Transverse colon (tissue), 4 donors: Measurements from ENCODE around the gene GPR150. TPM values are rescaled to one million over a fixed set of nuclear protein-coding genes. Genes with fewer than 3 reads are reported as not detected.
"Not testable (repeated sequence)": the region's sequence is repeated elsewhere in the genome, so short reads cannot be mapped to it uniquely, and the experiment has no call there.

Experiments
- DNase-seq: peaks from one replicate; pipeline ENCODE4 v3.0.0-alpha.2; 2019
- H3K27ac ChIP-seq, 4 donors: fragments of 200-600 bp; sonication (generic); 2 replicates each; pipeline ENCODE4 v1.5.1; 2016 to 2018; ENCODE audit warnings: inconsistent platforms in 4 of 4
- H3K27me3 ChIP-seq: fragments of 200-600 bp; sonication (generic); 2 replicates; pipeline ENCODE4 v1.5.1; 2017; ENCODE audit warnings: inconsistent platforms
- H3K36me3 ChIP-seq, 4 donors: fragments of 200-600 bp; sonication (generic); 2 replicates each; pipeline ENCODE4 v1.5.1; 2017 to 2019; ENCODE audit warnings: inconsistent platforms in 4 of 4
- H3K4me1 ChIP-seq, 4 donors: fragments of 200-600 bp; sonication (generic); 2 replicates each; pipeline ENCODE4 v1.5.1; 2017 to 2020; ENCODE audit warnings: inconsistent platforms in 4 of 4
- H3K4me3 ChIP-seq, 4 donors: fragments of 200-600 bp; sonication (generic); 1 replicate in 1 of 4; 2 replicates in 3 of 4; pipeline versions ENCODE4 v1.5.1 to v1.6.1; 2017 to 2019; ENCODE audit warnings: inconsistent platforms in 4 of 4
- H3K9me3 ChIP-seq, 2 donors: fragments of 200-600 bp; sonication (generic); 2 replicates each; pipeline ENCODE4 v1.5.1; 2017 to 2019; ENCODE audit warnings: inconsistent platforms in 2 of 2
- CTCF ChIP-seq, 5 experiments: fragments of 200-600 bp in 3 of 5; fragments of 450-650 bp in 2 of 5; sonication (generic) in 3 of 5; IDR thresholded peaks; 1 replicate in 2 of 5; 2 replicates in 3 of 5; pipeline ENCODE4 v1.5.1; 2016 to 2017; ENCODE audit warnings: antibody characterized with exemption in 5 of 5, inconsistent platforms in 3 of 5, mild to moderate bottlenecking in 2 of 5, moderate library complexity in 1 of 5
- EP300 ChIP-seq: sonication (generic); formaldehyde crosslinking; IDR thresholded peaks from one replicate; pipeline ENCODE4 v1.6.1; 2017; ENCODE audit warnings: antibody characterized with exemption, low read depth
- POLR2A ChIP-seq: fragments of 450-650 bp; IDR thresholded peaks from one replicate; pipeline ENCODE4 v1.6.1; 2016; ENCODE audit warnings: antibody characterized with exemption, mild to moderate bottlenecking, moderate library complexity
- POLR2AphosphoS5 ChIP-seq, 3 donors: sonication (generic); formaldehyde crosslinking; IDR thresholded peaks; one replicate each; pipeline ENCODE4 v1.6.1; 2016; ENCODE audit warnings: antibody characterized with exemption in 3 of 3
- WGBS, 2 donors: methylation state at CpG; one replicate each; pipeline ENCODE4 v1.1.5; 2018; ENCODE audit warnings: low coverage in 1 of 2; 5-methylcytosine and 5-hydroxymethylcytosine counted together
- in situ Hi-C, 4 donors: fragments of 200-750 bp; cut with MboI; loops; one replicate each; pipeline versions ENCODE4 v1.15.0 to v1.15.1; 2017; ENCODE audit warnings: low sequenced_read_pairs in 3 of 4, low pct_ligation_motif_present in 1 of 4, low pct_unique_long_range_greater_than_20kb in 1 of 4
- intact Hi-C: fragments of 100-400 bp; cut with DNase I; formaldehyde crosslinking; loops from one replicate; pipeline ENCODE4 v1.15.1; 2023; ENCODE audit warnings: low total_unique reads
- total RNA-seq, 4 donors: library from RNA; depleted of rRNA; stranded (reverse); fragments of >200 nt; gene quantifications; one replicate each; pipeline ENCODE4 v1.1.0, GENCODE V29; 2016

GPR150 gene
- total RNA-seq, 4 donors from 2014 or later: 0.41 to 0.60 TPM; not detected in 2

DNA sequence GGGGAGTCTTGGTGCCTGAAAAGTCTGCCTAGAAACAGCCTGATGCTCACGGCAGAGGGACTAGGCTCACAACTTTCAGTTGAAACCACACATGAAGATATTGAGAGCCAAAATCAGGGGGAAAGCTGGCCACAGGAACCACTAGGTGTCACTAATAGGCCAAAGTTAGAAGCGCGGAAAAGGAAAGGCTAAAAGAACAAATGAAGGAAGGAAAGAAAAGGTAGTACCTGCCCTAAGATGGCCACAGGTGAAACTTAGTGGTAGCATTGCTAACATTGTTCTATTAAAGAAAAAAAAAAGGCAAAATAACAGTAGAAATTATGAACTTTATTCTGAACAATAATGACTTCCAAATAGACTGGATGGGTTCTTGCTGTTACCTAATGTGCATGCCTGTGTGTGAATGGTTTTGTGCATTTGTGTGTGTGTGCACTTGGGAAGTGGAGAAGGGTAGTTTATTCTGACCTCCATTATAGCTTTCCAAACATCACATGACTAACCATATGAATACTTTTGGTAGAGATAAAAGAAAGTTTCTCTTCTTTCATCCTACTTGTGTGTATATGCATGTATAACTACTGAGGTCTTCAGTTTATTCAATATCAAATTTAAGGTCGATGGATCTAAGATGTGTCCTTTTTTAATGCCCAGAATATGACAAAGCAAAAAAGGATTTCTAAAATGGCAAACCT lies 24.6 kb downstream of the GPR150 start:
- intact Hi-C loops: loop anchor here (10.0 kb wide), 1 partner anchor 200 kb away; no protein-coding TSS in a partner anchor
- 15 to 20% methylated on average over 3 to 4 of the region's 4 CpGs for WGBS, 2 donors
- H3K4me1 ChIP-seq: peaks cover 10 to 27% (median 16%) of the 10 kb centered on the region in 4 donors
- H3K4me3 ChIP-seq: no peak overlapping the region
- peak overlapping the region; percentile 96 to 98 (median 97) for H3K27ac ChIP-seq
- in situ Hi-C loops: loop anchor here in 1 of 4 donors (25.0 kb wide), 1 partner anchor 693 kb away; no protein-coding TSS in a partner anchor
- no peaks in the 10 kb centered on the region for H3K36me3 ChIP-seq
- H3K27me3 ChIP-seq: no peaks in the 10 kb centered on the region
- H3K9me3 ChIP-seq: no peaks in the 10 kb centered on the region
- TF ChIP-seq POLR2AphosphoS5 (IDR thresholded peaks at IDR 0.05) (peak in 1 of 3 donors; percentile 5), CTCF (IDR thresholded peaks at IDR 0.05) (peak; percentile 67 to 75 (median 70)), EP300 (no peak), POLR2A (no peak)
- peak; percentile 63 for DNase-seq

GRCh38 chr5:95646226-95646568 lies 26.3 kb downstream of the GPR150 start:
- Histone ChIP-seq H3K4me1 (peaks cover 10 to 27% (median 16%) of the 10 kb centered on the region in 4 donors), H3K27ac (peak overlapping the region; percentile 96 to 98 (median 97)), H3K4me3 (peak overlapping the region in 1 of 4 donors; percentile 63)
- H3K27me3 ChIP-seq, H3K9me3 ChIP-seq, H3K36me3 ChIP-seq, DNase-seq: not testable (repeated sequence)
- in situ Hi-C loops: loop anchor here in 1 of 4 donors (25.0 kb wide), 1 partner anchor 691 kb away; no protein-coding TSS in a partner anchor
- WGBS, 2 donors: 69% methylated on average over 17 of the region's 17 CpGs; no CpG with 5 or more reads in 1 of the 2 donors
- intact Hi-C loops: loop anchor here (10.0 kb wide), 1 partner anchor 199 kb away; no protein-coding TSS in a partner anchor

DNA sequence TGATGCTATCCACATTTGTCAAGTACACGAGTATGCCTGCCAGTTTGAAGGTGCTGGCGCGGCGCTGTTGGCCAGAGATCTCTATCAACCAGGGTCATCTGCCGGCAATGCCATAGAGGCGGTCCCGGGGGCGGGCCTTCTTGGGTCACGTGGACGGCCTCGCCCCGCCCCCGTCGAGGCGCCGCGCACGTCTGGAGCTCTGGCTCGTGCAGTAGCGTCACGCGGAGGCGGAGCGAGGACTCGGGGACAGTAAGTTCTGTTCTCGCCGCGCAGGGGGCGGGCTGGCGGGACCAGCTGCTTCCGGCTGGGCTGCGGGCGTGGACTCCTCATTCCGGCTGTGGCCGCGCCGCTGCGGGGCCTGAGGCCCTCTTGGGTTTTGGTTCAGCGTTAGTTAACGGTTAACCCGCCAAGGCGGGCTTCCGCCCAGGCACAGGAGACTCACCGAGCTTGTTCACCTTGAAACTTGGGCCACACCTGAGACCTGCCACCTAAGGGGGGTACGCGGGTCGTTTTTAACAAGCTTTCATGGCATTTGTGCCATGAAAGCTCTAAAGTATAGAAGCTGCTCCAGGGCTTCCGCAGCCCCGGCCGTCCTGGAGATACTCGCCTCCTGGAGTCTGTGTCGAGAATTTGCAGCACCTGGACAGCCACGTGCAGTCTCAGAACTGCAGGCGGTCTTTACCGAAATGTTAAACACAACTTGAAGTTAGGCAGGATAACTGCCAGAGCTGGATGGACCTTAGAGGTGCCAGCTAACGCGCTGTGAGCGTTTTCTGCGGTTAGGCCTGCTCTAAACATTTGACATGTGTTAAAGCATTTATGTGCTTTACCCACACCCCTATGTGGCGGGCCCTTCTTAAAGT lies 26.9 kb downstream of the GPR150 start, which contains the start of gene RFESD:
TSS of gene RFESD (plus strand) at position 209 of the 863 bp plus-strand sequence. CDS start 5,495 bp downstream, outside the sequence.
- WGBS, 2 donors: 0 to 3% methylated on average over 1 to 23 of the region's 60 CpGs
- Histone ChIP-seq H3K27ac (peak within 1 kb of the TSS; percentile 96 to 98 (median 97)), H3K9me3 (no peaks in the 10 kb centered on the region), H3K4me1 (peaks cover 10 to 27% (median 16%) of the 10 kb centered on the region in 4 donors), H3K4me3 (peak within 1 kb of the TSS; percentile 31 to 63 (median 40)), H3K36me3 (no peaks in the 10 kb centered on the region), H3K27me3 (no peaks in the 10 kb centered on the region)
- intact Hi-C loops: loop anchor here (10.0 kb wide), 1 partner anchor 198 kb away; no protein-coding TSS in a partner anchor
- TF ChIP-seq CTCF (IDR thresholded peaks at IDR 0.05) (peak in 3 of 5 experiments; percentile 25 to 50 (median 44)), EP300 (peak; percentile 100), POLR2AphosphoS5 (IDR thresholded peaks at IDR 0.05) (peak; percentile 93 to 98 (median 97)), POLR2A (peak; percentile 97)
- in situ Hi-C loops: loop anchor here in 1 of 4 donors (25.0 kb wide), 1 partner anchor 691 kb away; no protein-coding TSS in a partner anchor
- peak; percentile 100 for DNase-seq

GRCh38 chr5:95647886-95648860 lies 28.3 kb downstream of the GPR150 start:
- TF ChIP-seq EP300 (no peak), POLR2A (no peak), POLR2AphosphoS5 (IDR thresholded peaks at IDR 0.05) (no peak), CTCF (IDR thresholded peaks at IDR 0.05) (no peak)
- no peak for DNase-seq
- H3K27me3 ChIP-seq: no peaks in the 10 kb centered on the region
- 77 to 80% methylated on average over 12 of the region's 12 CpGs for WGBS, 2 donors
- H3K27ac ChIP-seq: peak overlapping the region; percentile 96 to 98 (median 97)
- H3K4me3 ChIP-seq: peak overlapping the region in 1 of 4 donors; percentile 63
- no peaks in the 10 kb centered on the region for H3K36me3 ChIP-seq
- no peaks in the 10 kb centered on the region for H3K9me3 ChIP-seq
- in situ Hi-C loops (loop anchor here in 1 of 4 donors (25.0 kb wide), 1 partner anchor 689 kb away; no protein-coding TSS in a partner anchor), intact Hi-C loops (loop anchor here (10.0 kb wide), 1 partner anchor 197 kb away; no protein-coding TSS in a partner anchor)
- peaks cover 10 to 27% (median 16%) of the 10 kb centered on the region in 4 donors for H3K4me1 ChIP-seq
